Testis (tissue), 3 donors: Measurements from ENCODE around the gene SLC18B1. TPM values are rescaled to one million over a fixed set of nuclear protein-coding genes. Genes with fewer than 3 reads are reported as not detected.
A peak's percentile ranks its signal among the peaks of the same experiment; 100 is the strongest.

ENCODE experiments used
- DNase-seq: peaks from one replicate; pipeline ENCODE4 v3.0.0-alpha.2; 2019
- H3K27ac ChIP-seq, 2 donors: fragments of 200-600 bp; sonication (generic); one replicate each; pipeline ENCODE4 v1.5.1; 2019
- H3K27me3 ChIP-seq: fragments of 200-600 bp; sonication (generic); one replicate; pipeline ENCODE4 v1.5.1; 2019
- H3K36me3 ChIP-seq: fragments of 200-600 bp; sonication (generic); one replicate; pipeline ENCODE4 v1.5.1; 2017; ENCODE audit warnings: low read depth; ENCODE audit errors: missing control alignments
- H3K4me1 ChIP-seq: fragments of 200-600 bp; sonication (generic); one replicate; pipeline ENCODE4 v1.5.1; 2019
- H3K4me3 ChIP-seq, 2 donors: fragments of 200-600 bp; sonication (generic); one replicate each; pipeline ENCODE4 v1.5.1; 2017 to 2019
- H3K9me3 ChIP-seq: fragments of 200-600 bp; sonication (generic); one replicate; pipeline ENCODE4 v1.5.1; 2017
- POLR2A ChIP-seq: fragments of 450-650 bp; IDR thresholded peaks from one replicate; pipeline ENCODE4 v1.6.1; 2017; ENCODE audit warnings: antibody characterized with exemption, mild to moderate bottlenecking, moderate library complexity
- WGBS, 2 donors: methylation state at CpG; one replicate each; pipeline ENCODE4 v1.1.5; 2018; 5-methylcytosine and 5-hydroxymethylcytosine counted together
- intact Hi-C: fragments of 100-400 bp; cut with DNase I; formaldehyde crosslinking; loops from one replicate; pipeline ENCODE4 v1.15.1; 2023; ENCODE audit warnings: low total_unique reads
- polyA plus RNA-seq: library from polyadenylated mRNA; stranded (reverse); fragments of 350-450 nt; fragmentation: Illumina TruSeq; extraction: RNeasy Lipid Tissue Mini Kit (QIAGEN cat#74804); gene quantifications from one replicate; pipeline ENCODE4 v1.2.3, GENCODE V29; 2014; ENCODE audit warnings: low read depth, low replicate concordance; ENCODE audit not compliant: insufficient read depth
- total RNA-seq, 2 donors: library from RNA; depleted of rRNA; stranded (reverse); fragments of >200 nt; gene quantifications; one replicate each; pipeline ENCODE4 v1.2.3, GENCODE V29; 2016
- TF ChIP-seq, protein P1 (sequence below), 3 experiments: fragments of 450-650 bp in 2 of 3; fragments of 200-600 bp in 1 of 3; sonication (generic) in 1 of 3; IDR thresholded peaks; one replicate each; pipeline ENCODE4 v1.5.1; 2016 to 2019; ENCODE audit warnings: antibody characterized with exemption in 3 of 3, mild to moderate bottlenecking in 2 of 3, moderate library complexity in 1 of 3

The SLC18B1 gene
- total and polyA plus RNA-seq, 3 donors from 2014 or later = 2.4 to 7.5 (median 3.6) TPM

- Histone ChIP-seq H3K27me3 (no peaks in the 10 kb centered on the region), H3K4me1 (peaks cover 13% of the 10 kb centered on the region), H3K36me3 (no peaks in the 10 kb centered on the region), H3K4me3 (peak overlapping the region; percentile 91 to 99), H3K9me3 (no peaks in the 10 kb centered on the region), H3K27ac (peak overlapping the region; percentile 78 to 84)
- intact Hi-C loops = no loop called here
- no peak for DNase-seq
- 0 to 1% methylated on average over 5 of the region's 5 CpGs for WGBS, 2 donors
- TF ChIP-seq, protein P1, sequence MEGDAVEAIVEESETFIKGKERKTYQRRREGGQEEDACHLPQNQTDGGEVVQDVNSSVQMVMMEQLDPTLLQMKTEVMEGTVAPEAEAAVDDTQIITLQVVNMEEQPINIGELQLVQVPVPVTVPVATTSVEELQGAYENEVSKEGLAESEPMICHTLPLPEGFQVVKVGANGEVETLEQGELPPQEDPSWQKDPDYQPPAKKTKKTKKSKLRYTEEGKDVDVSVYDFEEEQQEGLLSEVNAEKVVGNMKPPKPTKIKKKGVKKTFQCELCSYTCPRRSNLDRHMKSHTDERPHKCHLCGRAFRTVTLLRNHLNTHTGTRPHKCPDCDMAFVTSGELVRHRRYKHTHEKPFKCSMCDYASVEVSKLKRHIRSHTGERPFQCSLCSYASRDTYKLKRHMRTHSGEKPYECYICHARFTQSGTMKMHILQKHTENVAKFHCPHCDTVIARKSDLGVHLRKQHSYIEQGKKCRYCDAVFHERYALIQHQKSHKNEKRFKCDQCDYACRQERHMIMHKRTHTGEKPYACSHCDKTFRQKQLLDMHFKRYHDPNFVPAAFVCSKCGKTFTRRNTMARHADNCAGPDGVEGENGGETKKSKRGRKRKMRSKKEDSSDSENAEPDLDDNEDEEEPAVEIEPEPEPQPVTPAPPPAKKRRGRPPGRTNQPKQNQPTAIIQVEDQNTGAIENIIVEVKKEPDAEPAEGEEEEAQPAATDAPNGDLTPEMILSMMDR (IDR thresholded peaks at IDR 0.05) = no peak
- TF ChIP-seq POLR2A = no peak
These were observed 14.3 kb upstream of the SLC18B1 start for GRCh38 chr6:132812756-132813172.

GRCh38 chr6:132812255-132812732 lies 13.9 kb upstream of the SLC18B1 start:
- peaks cover 13% of the 10 kb centered on the region for H3K4me1 ChIP-seq
- H3K9me3 ChIP-seq = no peaks in the 10 kb centered on the region
- no peaks in the 10 kb centered on the region for H3K36me3 ChIP-seq
- peak overlapping the region; percentile 91 to 99 for H3K4me3 ChIP-seq
- DNase-seq = peak; percentile 33
- TF ChIP-seq POLR2A = no peak
- TF ChIP-seq, protein P1 (IDR thresholded peaks at IDR 0.05) = no peak
- WGBS, 2 donors = 3 to 12% methylated on average over 2 of the region's 2 CpGs
- no peaks in the 10 kb centered on the region for H3K27me3 ChIP-seq
- intact Hi-C loops = no loop called here
- H3K27ac ChIP-seq = peak overlapping the region; percentile 78 to 84

- no peak for TF ChIP-seq POLR2A
- TF ChIP-seq, protein P1 (IDR thresholded peaks at IDR 0.05) = no peak
- Histone ChIP-seq H3K27ac (no peak overlapping the region), H3K9me3 (no peaks in the 10 kb centered on the region), H3K4me1 (peaks cover 12% of the 10 kb centered on the region), H3K36me3 (no peaks in the 10 kb centered on the region), H3K27me3 (no peaks in the 10 kb centered on the region), H3K4me3 (no peak overlapping the region)
- no peak for DNase-seq
- 38 to 55% methylated on average over 3 of the region's 3 CpGs for WGBS, 2 donors
- intact Hi-C loops = no loop called here
These were observed 12.8 kb upstream of the SLC18B1 start for GRCh38 chr6:132811276-132811675.

- TF ChIP-seq POLR2A = no peak
- TF ChIP-seq, protein P1 (IDR thresholded peaks at IDR 0.05) = no peak
- 40 to 52% methylated on average over 2 of the region's 2 CpGs for WGBS, 2 donors
These were observed 7.1 kb upstream of the SLC18B1 start for GRCh38 chr6:132805548-132805947.

GRCh38 chr6:132804251-132804650 lies 5.8 kb upstream of the SLC18B1 start:
- Histone ChIP-seq H3K4me1 (no peaks in the 10 kb centered on the region), H3K4me3 (no peak overlapping the region), H3K27ac (no peak overlapping the region), H3K36me3 (no peaks in the 10 kb centered on the region), H3K27me3 (no peaks in the 10 kb centered on the region), H3K9me3 (no peaks in the 10 kb centered on the region)
- no peak for DNase-seq
- WGBS, 2 donors = 86 to 98% methylated on average over 1 of the region's 1 CpG
- TF ChIP-seq, protein P1 (IDR thresholded peaks at IDR 0.05) = no peak
- no peak for TF ChIP-seq POLR2A
- intact Hi-C loops = no loop called here

More at GRCh38 chr6:132805548-132805947, 7.1 kb upstream of the SLC18B1 start:
- Histone ChIP-seq H3K36me3 (no peaks in the 10 kb centered on the region), H3K27ac (no peak overlapping the region), H3K9me3 (no peaks in the 10 kb centered on the region), H3K4me1 (no peaks in the 10 kb centered on the region), H3K27me3 (no peaks in the 10 kb centered on the region), H3K4me3 (no peak overlapping the region)
- DNase-seq = no peak
- intact Hi-C loops = no loop called here
